ENCODE data around the gene HUS1B. TPM values are rescaled to one million over a fixed set of nuclear protein-coding genes. Genes with fewer than 3 reads are reported as not detected.
A peak's percentile ranks its signal among the peaks of the same experiment; 100 is the strongest.

HUS1B gene
- total and polyA plus RNA-seq, 2 of the 13 experiments (the other 11 are each of a cell fraction or from before 2014, with no cell fraction given): 0.18 to 0.40 TPM

DNA sequence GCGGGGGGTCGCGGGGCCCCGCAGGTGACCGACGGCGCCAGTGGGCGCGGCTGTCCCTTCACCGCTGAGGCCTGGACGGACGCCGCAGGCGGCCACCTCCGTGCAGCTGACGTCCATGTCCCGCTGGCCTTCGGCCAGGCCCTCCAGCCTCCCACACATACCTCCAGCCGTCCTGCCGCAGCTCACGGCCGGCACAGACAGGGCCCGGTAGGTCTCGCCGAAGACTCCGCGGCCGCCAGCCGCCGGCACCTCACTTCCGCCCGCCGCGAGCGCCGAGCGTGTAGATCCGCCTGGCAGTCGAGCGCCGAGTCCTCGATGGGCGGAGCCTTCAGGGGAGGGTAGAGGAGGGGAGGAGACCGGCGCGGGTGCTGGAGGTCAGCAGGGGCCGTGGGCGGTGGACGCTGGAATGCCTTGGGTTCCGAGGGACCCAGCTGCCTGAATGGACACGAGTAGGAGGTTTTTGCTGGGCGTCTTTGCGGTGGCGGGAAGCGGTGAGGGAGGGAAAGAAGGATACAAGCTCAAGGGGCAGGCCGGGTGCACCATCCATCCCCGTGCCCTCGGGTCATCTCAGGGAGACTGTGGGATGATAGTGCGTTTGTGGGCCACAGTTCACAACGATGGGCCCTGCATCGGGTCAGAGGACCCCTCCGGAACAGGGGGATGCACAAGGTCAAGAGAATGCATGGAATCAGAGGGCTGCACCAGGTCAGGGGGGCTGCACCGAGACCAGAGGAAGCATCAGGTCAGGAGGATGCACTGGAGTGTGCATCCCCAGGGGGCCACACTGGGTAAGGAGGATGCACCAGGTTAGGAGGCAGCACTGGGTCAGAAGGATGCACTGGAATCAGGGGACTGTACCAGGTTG, 36.2 kb upstream of the HUS1B start, which contains the start of gene EXOC2 (continued):
- TF ChIP-seq, protein P1, sequence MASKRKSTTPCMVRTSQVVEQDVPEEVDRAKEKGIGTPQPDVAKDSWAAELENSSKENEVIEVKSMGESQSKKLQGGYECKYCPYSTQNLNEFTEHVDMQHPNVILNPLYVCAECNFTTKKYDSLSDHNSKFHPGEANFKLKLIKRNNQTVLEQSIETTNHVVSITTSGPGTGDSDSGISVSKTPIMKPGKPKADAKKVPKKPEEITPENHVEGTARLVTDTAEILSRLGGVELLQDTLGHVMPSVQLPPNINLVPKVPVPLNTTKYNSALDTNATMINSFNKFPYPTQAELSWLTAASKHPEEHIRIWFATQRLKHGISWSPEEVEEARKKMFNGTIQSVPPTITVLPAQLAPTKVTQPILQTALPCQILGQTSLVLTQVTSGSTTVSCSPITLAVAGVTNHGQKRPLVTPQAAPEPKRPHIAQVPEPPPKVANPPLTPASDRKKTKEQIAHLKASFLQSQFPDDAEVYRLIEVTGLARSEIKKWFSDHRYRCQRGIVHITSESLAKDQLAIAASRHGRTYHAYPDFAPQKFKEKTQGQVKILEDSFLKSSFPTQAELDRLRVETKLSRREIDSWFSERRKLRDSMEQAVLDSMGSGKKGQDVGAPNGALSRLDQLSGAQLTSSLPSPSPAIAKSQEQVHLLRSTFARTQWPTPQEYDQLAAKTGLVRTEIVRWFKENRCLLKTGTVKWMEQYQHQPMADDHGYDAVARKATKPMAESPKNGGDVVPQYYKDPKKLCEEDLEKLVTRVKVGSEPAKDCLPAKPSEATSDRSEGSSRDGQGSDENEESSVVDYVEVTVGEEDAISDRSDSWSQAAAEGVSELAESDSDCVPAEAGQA (IDR thresholded peaks at IDR 0.05; ENCODE audit: low read depth): peak; percentile 85
- TF ChIP-seq, protein P1 (CRISPR knock-in tag; IDR thresholded peaks at IDR 0.05; ENCODE audit: borderline replicate concordance): peak; percentile 73
- TF ChIP-seq SNAPC2 (CRISPR knock-in tag; IDR thresholded peaks at IDR 0.05) (no peak), ZNF766 (CRISPR knock-in tag; IDR thresholded peaks at IDR 0.05; ENCODE audit: borderline replicate concordance) (peak; percentile 88), SNAI1 (CRISPR knock-in tag; IDR thresholded peaks at IDR 0.05; ENCODE audit: borderline replicate concordance) (peak; percentile 82; the same call in 1 of the 2 replicates), ZMAT3 (CRISPR knock-in tag; conservative IDR thresholded peaks at IDR 0.05) (peak; percentile 92; the same call in 1 of the 2 replicates), ZNF850 (CRISPR knock-in tag; conservative IDR thresholded peaks at IDR 0.05) (peak; percentile 89), MED1 (CRISPR knock-in tag; IDR thresholded peaks at IDR 0.05) (peak; percentile 86), ELF1 (CRISPR knock-in tag; IDR thresholded peaks at IDR 0.05) (peak; percentile 99), SATB2 (CRISPR knock-in tag; IDR thresholded peaks at IDR 0.05) (peak; percentile 88; the same call in 1 of the 2 replicates), EP300 (IDR thresholded peaks at IDR 0.05; ENCODE audit: low read depth in 2 of 2, low read length in 2 of 2) (peak; percentile 47 to 80; a peak in 2 of 4 replicates), EP300 (CRISPR knock-in tag; IDR thresholded peaks at IDR 0.05; ENCODE audit: borderline replicate concordance) (peak; percentile 80), FOSL1 (CRISPR knock-in tag; IDR thresholded peaks at IDR 0.05; ENCODE audit: borderline replicate concordance) (no peak), ZNF790 (CRISPR knock-in tag; IDR thresholded peaks at IDR 0.05; ENCODE audit: borderline replicate concordance) (no peak; the same call in 1 of the 2 replicates)
- TF ChIP-seq, protein P2, sequence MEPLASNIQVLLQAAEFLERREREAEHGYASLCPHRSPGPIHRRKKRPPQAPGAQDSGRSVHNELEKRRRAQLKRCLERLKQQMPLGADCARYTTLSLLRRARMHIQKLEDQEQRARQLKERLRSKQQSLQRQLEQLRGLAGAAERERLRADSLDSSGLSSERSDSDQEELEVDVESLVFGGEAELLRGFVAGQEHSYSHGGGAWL (CRISPR knock-in tag; IDR thresholded peaks at IDR 0.05): peak; percentile 84; the same call in 1 of the 2 replicates
- TF ChIP-seq, protein P3, sequence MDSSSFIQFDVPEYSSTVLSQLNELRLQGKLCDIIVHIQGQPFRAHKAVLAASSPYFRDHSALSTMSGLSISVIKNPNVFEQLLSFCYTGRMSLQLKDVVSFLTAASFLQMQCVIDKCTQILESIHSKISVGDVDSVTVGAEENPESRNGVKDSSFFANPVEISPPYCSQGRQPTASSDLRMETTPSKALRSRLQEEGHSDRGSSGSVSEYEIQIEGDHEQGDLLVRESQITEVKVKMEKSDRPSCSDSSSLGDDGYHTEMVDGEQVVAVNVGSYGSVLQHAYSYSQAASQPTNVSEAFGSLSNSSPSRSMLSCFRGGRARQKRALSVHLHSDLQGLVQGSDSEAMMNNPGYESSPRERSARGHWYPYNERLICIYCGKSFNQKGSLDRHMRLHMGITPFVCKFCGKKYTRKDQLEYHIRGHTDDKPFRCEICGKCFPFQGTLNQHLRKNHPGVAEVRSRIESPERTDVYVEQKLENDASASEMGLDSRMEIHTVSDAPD (CRISPR knock-in tag; IDR thresholded peaks at IDR 0.05): peak; percentile 22; the same call in 1 of the 2 replicates
- TF ChIP-seq, protein P4, sequence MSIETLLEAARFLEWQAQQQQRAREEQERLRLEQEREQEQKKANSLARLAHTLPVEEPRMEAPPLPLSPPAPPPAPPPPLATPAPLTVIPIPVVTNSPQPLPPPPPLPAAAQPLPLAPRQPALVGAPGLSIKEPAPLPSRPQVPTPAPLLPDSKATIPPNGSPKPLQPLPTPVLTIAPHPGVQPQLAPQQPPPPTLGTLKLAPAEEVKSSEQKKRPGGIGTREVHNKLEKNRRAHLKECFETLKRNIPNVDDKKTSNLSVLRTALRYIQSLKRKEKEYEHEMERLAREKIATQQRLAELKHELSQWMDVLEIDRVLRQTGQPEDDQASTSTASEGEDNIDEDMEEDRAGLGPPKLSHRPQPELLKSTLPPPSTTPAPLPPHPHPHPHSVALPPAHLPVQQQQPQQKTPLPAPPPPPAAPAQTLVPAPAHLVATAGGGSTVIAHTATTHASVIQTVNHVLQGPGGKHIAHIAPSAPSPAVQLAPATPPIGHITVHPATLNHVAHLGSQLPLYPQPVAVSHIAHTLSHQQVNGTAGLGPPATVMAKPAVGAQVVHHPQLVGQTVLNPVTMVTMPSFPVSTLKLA (IDR thresholded peaks at IDR 0.05): no peak
- TF ChIP-seq, protein P5, sequence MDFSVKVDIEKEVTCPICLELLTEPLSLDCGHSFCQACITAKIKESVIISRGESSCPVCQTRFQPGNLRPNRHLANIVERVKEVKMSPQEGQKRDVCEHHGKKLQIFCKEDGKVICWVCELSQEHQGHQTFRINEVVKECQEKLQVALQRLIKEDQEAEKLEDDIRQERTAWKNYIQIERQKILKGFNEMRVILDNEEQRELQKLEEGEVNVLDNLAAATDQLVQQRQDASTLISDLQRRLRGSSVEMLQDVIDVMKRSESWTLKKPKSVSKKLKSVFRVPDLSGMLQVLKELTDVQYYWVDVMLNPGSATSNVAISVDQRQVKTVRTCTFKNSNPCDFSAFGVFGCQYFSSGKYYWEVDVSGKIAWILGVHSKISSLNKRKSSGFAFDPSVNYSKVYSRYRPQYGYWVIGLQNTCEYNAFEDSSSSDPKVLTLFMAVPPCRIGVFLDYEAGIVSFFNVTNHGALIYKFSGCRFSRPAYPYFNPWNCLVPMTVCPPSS (IDR thresholded peaks at IDR 0.05): no peak
